ENCODE measurements around the gene ZNF423.

The ZNF423 gene

GRCh38 chr16:49657736-49658465 lies 198.0 kb downstream of the ZNF423 start:
- DNase-seq, result no peak

DNA sequence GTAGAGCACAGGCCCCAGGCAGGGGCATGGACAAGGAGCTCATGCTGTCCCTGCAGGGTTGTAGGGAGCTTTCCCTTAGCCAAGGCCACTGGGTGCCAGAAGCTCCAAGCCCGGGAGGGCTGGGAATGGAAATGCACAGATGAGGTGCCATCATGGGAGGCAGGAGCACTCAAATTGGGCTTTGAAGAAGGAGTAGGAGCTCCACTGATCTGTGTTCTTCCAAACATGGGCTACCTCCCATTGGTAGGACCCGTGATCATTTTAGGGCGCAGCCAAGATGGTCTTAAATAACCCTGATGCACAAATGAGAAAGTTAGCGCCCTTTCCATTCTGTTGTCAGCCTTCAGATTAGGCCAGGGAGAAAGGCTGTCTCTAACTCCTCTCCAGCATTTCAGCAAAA lies 201.5 kb downstream of the ZNF423 start:
- no peak for DNase-seq

DNA sequence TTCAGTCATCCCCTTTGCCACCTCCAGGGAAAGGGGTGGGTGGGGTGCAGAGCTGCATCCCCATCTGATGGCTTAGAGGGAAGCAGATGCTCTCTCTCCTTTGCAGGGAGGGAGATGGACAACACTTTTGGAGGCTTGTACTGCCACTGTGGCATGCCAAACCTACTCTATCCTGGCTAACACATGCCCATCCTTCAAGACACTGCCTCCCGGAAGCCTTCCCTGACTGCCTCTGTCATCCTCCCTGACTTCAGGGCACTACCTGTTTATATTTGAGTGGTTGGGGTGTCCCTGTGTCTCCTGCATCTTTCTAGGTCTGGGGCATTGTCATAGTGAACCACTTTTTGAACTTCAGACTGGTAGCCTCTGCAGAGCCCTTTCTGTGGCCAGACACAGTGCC lies 202.3 kb downstream of the ZNF423 start:
- DNase-seq, result no peak

DNA sequence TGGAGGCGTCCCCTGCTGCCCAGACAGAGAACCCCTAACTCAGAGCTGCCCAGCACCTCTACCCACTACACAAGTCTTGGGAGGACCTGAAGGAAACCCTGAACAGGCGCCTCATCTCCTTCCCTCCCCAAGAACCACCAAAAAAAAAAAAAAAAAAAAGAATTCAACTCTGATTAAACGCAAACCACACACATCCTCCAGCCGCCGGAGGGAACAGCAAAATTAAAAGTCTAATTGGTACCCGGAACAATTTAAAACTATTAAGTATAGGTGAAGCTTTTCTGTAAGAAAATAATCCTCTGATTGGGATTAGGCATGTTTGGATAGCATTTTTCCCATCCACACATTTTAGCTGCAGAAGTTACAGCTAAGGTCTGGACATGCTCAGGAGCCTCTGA lies 202.7 kb downstream of the ZNF423 start:
- DNase-seq, result no peak

DNA sequence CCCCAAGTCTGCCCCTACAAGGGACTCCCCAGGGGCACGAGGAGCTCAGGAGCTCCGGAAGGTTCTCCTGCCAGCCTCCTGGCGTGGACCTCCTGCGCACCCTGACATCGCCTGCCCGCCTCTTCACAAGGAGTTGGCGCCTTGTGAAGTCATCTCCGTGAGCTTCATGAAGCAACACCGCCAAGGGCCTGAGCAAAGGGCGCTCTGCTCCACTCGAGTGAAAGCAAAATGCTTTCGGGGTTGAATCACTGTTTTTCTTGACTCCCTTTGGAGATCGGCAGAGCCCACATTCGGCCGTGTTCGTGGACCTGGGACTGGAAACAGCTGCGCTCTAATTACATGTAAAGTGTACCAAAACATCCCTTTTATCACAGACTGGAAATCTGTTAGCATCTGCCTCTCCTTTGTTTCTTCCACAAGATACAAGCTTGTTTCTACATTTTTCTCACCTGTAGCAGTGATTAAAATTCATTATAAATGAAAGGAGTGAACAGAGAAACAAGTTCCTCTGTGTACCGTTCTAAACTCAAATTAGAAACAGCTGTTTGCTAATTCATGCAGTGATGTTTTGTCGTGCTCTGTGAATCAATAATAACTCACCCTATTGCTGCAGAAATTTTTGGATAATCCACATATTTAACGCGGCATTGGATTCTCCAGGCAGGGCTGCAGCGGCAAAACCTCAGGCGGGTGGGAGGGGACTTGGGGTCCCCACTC lies 203.3 kb downstream of the ZNF423 start:
- no peak for DNase-seq

GRCh38 chr16:49651996-49652395 lies 203.9 kb downstream of the ZNF423 start:
- DNase-seq, result no peak

- DNase-seq, result no peak
Observed at GRCh38 chr16:49651226-49651625, 204.7 kb downstream of the ZNF423 start.

- DNase-seq, result no peak
Observed at GRCh38 chr16:49650603-49651002, 205.3 kb downstream of the ZNF423 start.

DNA sequence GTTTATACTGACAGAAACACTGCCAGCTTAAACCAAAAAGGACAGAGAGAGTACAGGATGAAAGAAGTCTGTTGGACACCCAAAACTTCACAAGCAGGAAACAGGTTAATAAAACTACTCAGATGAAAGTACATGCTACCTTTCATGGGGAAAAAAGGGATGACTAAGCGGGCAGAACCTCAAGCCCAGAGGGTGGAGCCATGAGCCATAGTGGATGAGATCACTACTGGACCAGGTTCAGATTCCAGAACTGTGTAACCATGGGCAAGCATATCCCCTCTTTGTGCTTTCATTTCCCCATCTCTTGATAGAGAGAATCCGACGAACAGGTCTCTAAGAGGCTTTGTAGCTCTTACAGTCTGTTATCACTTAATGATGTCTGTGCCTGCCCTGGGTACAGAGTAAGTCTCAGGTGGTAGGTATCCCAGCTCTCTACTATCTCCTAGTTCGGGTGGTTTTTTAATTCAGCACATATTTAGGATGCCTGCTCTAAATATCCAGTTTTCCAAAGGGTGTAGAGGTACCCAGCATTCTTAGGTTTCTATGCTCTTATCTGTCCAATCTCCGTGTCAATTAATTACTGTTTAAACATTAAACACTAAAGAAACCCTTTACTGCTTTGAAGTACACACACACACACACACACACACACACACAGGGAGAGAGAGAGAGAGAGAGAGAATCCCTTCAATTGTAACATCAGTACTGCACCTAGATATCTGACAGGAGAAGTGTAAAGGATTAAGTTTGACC lies 206.7 kb downstream of the ZNF423 start:
- no peak for DNase-seq

DNA sequence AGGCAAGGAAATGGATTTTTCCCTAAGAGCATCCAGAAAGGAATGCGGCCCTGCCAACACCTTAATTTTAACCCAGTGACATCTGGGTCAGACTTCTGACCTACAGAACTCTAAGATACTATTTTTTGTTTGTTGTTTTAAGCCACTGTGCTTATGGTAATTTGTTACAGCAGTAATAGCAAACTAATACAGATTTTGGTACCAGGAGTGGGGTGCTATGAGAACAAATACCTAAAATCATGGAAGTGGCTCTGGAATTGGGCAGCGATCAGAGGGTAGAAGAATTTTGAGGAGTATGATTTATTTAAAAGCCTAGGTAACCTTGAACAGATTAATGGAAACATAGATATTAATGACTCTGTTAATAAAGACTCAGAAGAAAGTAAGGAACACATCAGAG lies 208.2 kb downstream of the ZNF423 start:
- no peak for DNase-seq

- no peak for DNase-seq
Observed at GRCh38 chr16:49645263-49645662, 210.6 kb downstream of the ZNF423 start.

DNA sequence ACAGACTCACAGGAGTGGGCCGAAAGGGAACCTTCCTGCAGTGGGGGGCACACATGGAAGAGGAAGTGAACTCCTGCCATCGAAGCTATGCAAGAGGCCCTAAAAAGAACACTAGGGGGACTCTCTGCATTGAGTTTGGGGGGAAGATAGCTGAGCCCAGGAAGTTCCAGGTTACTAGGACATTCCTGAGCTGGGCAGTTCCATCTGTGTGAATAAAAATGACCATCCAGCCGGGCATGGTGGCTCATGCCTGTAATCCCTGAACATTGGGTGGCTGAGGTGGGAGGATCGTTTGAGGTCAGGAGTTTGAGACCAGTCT lies 211.8 kb downstream of the ZNF423 start:
- DNase-seq, result no peak

DNA sequence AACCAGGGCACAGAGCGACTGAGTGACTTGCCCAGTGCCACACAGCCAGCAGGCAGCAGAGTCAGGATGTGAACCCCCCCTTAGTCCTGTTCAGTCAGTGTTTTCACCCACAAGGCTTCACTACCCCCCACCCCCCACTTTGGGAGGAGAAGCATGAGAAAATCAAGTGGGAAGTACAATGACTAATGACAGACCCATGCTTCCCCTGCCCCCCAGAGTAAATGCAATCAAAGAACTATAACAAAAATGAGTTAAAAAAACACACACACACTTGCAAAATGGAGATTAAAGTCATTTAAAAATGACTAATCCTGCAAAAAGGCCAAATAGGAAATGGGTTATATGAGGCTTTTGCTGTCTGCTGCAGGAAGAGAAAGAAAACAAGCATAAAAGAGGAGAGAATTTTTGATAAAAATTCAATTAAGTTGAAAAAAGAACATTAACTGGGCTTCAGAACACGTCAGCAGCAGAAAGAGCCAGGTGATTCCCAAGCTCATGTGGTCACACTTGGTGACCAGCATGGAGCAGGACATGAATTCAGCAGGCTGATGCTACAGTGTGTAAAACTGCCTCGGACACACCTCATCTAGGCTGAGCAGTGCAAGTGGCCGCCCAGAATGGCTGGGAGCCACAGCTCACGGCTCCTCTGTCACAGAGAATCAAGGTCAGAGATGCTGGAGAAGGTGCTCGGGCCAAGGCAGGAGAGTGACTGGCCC lies 212.3 kb downstream of the ZNF423 start:
- DNase-seq, result no peak

DNA sequence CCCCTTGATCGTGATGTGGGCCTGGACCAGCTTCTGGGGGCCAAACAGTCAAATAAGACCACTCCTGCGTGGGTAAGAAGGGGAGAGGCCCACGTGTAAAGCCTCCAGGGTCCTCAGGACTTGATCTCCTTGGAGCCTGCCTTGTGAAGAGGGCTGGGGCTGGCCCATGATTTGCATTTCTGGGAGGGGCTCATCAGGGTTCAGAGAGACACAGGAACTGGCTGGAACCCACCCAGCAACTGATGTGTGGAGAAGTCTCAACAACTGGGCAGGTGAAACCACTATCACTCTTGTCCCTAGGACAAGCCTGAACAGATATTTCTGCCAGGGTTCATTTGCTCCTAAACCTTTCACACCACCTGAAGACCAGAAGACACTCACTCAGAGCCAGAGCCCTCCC lies 214.7 kb downstream of the ZNF423 start:
- DNase-seq, result no peak

- DNase-seq, result no peak
Observed at GRCh38 chr16:49640581-49640980, 215.3 kb downstream of the ZNF423 start.

GRCh38 chr16:49639739-49640431 lies 216.0 kb downstream of the ZNF423 start:
- no peak for DNase-seq

- no peak for DNase-seq
Observed at GRCh38 chr16:49638673-49639610, 217.0 kb downstream of the ZNF423 start.

DNA sequence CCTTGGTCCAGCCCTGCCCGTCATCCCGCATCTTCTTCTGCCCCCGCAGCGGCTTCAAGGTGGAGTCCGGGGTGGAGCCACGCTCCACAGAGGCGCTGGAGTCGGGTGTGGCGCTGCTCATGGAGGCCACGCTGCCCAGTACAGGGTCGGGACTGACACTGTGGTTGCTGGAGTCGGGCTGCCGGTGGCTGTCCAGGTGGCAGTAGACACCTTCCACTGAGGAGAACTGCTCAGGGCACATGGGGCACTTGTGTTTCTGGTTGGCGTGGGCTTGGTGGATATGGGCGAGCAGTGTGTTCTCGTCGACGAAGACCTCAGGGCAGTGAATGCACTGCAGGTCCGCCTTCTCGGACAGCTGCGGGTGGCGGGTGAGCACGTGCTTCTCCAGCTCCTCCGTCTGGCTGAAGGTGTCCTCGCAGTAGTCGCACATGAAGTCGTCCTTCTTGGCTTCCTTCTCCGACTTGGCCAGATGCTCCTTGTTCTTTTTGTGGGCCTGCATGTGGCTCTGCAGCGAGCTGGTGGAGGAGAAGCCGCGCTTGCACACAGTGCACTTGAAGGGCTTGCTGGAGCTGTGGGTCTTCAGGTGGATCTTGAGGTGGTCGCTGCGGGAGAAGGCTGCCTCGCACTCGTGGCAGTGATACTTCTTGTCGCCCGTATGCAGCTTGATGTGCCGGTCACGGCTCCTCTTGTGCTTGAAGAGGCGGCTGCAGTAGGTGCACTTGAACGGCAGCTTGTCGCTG lies 217.8 kb downstream of the ZNF423 start:
- DNase-seq, result no peak

GRCh38 chr16:49637511-49637910 lies 218.4 kb downstream of the ZNF423 start:
- no peak for DNase-seq

DNA sequence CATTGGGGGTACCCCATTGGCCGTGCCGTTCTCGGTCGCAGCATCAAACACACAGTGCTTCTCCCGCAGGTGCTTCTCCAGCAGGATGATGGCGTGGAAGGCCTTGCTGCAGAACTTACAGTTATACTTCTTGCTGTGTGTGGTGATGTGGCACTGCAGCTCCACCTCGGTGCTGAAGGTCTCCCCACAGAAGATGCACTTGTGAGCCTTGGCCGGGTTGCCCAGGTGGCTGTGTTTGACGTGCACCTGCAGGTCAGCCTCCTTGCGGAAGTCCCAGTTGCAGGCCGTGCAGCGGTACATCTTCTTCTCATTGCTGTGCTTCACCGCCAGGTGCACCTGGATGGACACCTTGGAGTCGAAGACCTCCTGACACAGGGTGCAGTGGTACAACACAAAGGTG lies 219.3 kb downstream of the ZNF423 start:
- DNase-seq, result no peak

Data from activated CD4-positive, alpha-beta T cell treated with anti-CD3 and anti-CD28 coated beads, Interleukin-2, amount 50 U/mL, for 16 hours (primary cell).